ENCODE data around the gene CARHSP1. TPM values are rescaled to one million over a fixed set of nuclear protein-coding genes. Genes with fewer than 3 reads are reported as not detected.

CARHSP1 gene
- total and polyA plus RNA-seq, 9 of the 15 experiments (the other 6 are each of a cell fraction or from before 2014, with no cell fraction given): 5.8 to 114 (median 41.1) TPM

GRCh38 chr16:8903004-8903403 is 34.2 kb upstream of the CARHSP1 start (continued):
- no peak for TF ChIP-seq ZNF830 (CRISPR knock-in tag; IDR thresholded peaks at IDR 0.05)
- no peak for TF ChIP-seq ZBTB12 (CRISPR knock-in tag; IDR thresholded peaks at IDR 0.05)
- TF ChIP-seq MITF (IDR thresholded peaks at IDR 0.05): no peak
- TF ChIP-seq ZNF518B (CRISPR knock-in tag; IDR thresholded peaks at IDR 0.05): no peak

Measured in K562 (cell line).